WTC11 (cell line): ENCODE measurements around the gene ZNF710. TPM values are rescaled to one million over a fixed set of nuclear protein-coding genes. Genes with fewer than 3 reads are reported as not detected.
"Not testable (repeated sequence)": the region's sequence is repeated elsewhere in the genome, so short reads cannot be mapped to it uniquely, and the experiment has no call there.

Experiments used
- ATAC-seq: fragments of 200-7000 bp; cut with Tn5 transposase; 2 replicates; pipeline ENCODE4 v1.10.0; 2021; ENCODE audit warnings: mild to moderate bottlenecking, moderate library complexity
- CTCF ChIA-PET: fragments of 300-600 bp; sonication (Branson Sonifier 250); formaldehyde crosslinking; loops from one replicate; lab custom pipeline; 2021; ENCODE audit warnings: antibody characterized with exemption; lab: Charles Lee
- POLR2A ChIA-PET: fragments of 350-600 bp; sonication (Branson Sonifier 250); formaldehyde crosslinking; loops from one replicate; lab custom pipeline; 2021; ENCODE audit warnings: antibody characterized with exemption; lab: Charles Lee
- DNase-seq: peaks from one replicate; pipeline ENCODE4 v3.0.0; 2021; ENCODE audit warnings: low spot score
- H3K27ac Mint-ChIP-seq: 2 replicates; pipeline ENCODE4 v1.8.0; 2021; ENCODE audit warnings: mixed read lengths
- H3K27me3 Mint-ChIP-seq: 2 replicates; pipeline ENCODE4 v1.8.0; 2021; ENCODE audit warnings: low read depth, mild to moderate bottlenecking, moderate library complexity, mixed read lengths
- H3K36me3 Mint-ChIP-seq: 2 replicates; pipeline ENCODE4 v1.8.0; 2021; ENCODE audit warnings: mixed read lengths
- H3K4me1 Mint-ChIP-seq: 2 replicates; pipeline ENCODE4 v1.8.0; 2022; ENCODE audit warnings: mixed read lengths
- H3K4me3 Mint-ChIP-seq: 2 replicates; pipeline ENCODE4 v1.8.0; 2021; ENCODE audit warnings: mild to moderate bottlenecking, moderate library complexity, mixed read lengths
- H3K9me3 Mint-ChIP-seq: 2 replicates; pipeline ENCODE4 v1.8.0; 2021; ENCODE audit warnings: mixed read lengths
- GRHL2 ChIP-seq: fragments of 250-450 bp; sonication (Bioruptor Pico); IDR thresholded peaks from 2 replicates; pipeline ENCODE4 v1.8.0; 2022; ENCODE audit warnings: mild to moderate bottlenecking, moderate library complexity; ENCODE audit not compliant: insufficient replicate concordance, severe bottlenecking
- GTF2I ChIP-seq: fragments of 250-450 bp; sonication (Bioruptor Pico); conservative IDR thresholded peaks from 2 replicates; pipeline ENCODE4 v1.4.0; 2021; ENCODE audit warnings: mild to moderate bottlenecking
- MAX ChIP-seq: sonication (generic); formaldehyde crosslinking; IDR thresholded peaks from 2 replicates; pipeline ENCODE4 v1.8.0; 2022; ENCODE audit warnings: mild to moderate bottlenecking, missing genetic modification reagents
- MYBL2 ChIP-seq: sonication (generic); formaldehyde crosslinking; IDR thresholded peaks from 2 replicates; pipeline ENCODE4 v1.8.1; 2023; ENCODE audit warnings: mild to moderate bottlenecking, moderate library complexity, missing genetic modification reagents
- PREB ChIP-seq: sonication (generic); formaldehyde crosslinking; IDR thresholded peaks from 2 replicates; pipeline ENCODE4 v1.8.1; 2022; ENCODE audit warnings: mild to moderate bottlenecking, missing genetic modification reagents, moderate library complexity, borderline replicate concordance
- ZNF423 ChIP-seq: fragments of 250-450 bp; sonication (Bioruptor Pico); IDR thresholded peaks from 2 replicates; pipeline ENCODE4 v2.1.2; 2022; ENCODE audit warnings: mild to moderate bottlenecking, moderate library complexity
- ZSCAN18 ChIP-seq: fragments of 250-450 bp; sonication (Bioruptor Pico); IDR thresholded peaks from 2 replicates; pipeline ENCODE4 v2.1.2; 2022; ENCODE audit warnings: mild to moderate bottlenecking, moderate library complexity
- total RNA-seq: library from RNA; stranded (reverse); gene quantifications from 3 replicates; pipeline ENCODE4 v1.2.3, GENCODE V29; 2021
- TF ChIP-seq, protein P1 (sequence below): sonication (generic); formaldehyde crosslinking; IDR thresholded peaks from 2 replicates; pipeline ENCODE4 v1.8.1; 2023; ENCODE audit warnings: mild to moderate bottlenecking, missing genetic modification reagents, borderline replicate concordance
- TF ChIP-seq, protein P2 (sequence below): fragments of 250-450 bp; sonication (Bioruptor Pico); IDR thresholded peaks from 2 replicates; pipeline ENCODE4 v1.9.0; 2021; ENCODE audit warnings: moderate library complexity, mild to moderate bottlenecking, inconsistent platforms, borderline replicate concordance
- TF ChIP-seq, protein P3 (sequence below): fragments of 250-450 bp; sonication (Bioruptor Pico); IDR thresholded peaks from 2 replicates; pipeline ENCODE4 v1.9.0; 2021; ENCODE audit warnings: mild to moderate bottlenecking
- TF ChIP-seq, protein P4 (sequence below): sonication (generic); formaldehyde crosslinking; IDR thresholded peaks from 2 replicates; pipeline ENCODE4 v1.8.0; 2022; ENCODE audit warnings: mild to moderate bottlenecking, missing genetic modification reagents

ZNF710 gene
- total RNA-seq, 1 experiment from 2014 or later = 25.9 TPM

DNA sequence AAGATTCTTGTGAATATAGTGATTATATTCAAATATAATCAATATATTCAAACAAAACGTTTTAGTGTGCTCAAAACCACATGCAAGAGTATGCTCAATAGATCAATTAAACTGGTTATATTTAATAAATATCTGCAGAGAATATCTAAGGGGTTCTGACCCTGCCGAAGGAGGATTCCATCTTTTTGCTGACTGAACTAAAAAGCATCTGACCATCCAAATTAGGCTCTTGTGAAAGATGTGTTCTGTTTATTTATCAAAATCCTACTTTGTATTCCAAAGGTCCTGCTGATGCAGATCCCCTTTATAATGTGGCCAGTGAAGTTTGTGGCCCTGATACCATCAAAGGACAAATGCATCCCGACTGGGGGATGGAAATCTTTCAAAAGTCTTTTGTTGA lies 46.6 kb upstream of the ZNF710 start:
- H3K4me3 Mint-ChIP-seq = no peak overlapping the region
- DNase-seq (no peak), ATAC-seq (no peak)
- TF ChIP-seq ZSCAN18 (CRISPR knock-in tag) (no peak), ZNF423 (no peak), PREB (no peak), GRHL2 (CRISPR knock-in tag) (no peak), MYBL2 (CRISPR knock-in tag) (no peak), GTF2I (CRISPR knock-in tag) (no peak), MAX (no peak)
- TF ChIP-seq, protein P1, sequence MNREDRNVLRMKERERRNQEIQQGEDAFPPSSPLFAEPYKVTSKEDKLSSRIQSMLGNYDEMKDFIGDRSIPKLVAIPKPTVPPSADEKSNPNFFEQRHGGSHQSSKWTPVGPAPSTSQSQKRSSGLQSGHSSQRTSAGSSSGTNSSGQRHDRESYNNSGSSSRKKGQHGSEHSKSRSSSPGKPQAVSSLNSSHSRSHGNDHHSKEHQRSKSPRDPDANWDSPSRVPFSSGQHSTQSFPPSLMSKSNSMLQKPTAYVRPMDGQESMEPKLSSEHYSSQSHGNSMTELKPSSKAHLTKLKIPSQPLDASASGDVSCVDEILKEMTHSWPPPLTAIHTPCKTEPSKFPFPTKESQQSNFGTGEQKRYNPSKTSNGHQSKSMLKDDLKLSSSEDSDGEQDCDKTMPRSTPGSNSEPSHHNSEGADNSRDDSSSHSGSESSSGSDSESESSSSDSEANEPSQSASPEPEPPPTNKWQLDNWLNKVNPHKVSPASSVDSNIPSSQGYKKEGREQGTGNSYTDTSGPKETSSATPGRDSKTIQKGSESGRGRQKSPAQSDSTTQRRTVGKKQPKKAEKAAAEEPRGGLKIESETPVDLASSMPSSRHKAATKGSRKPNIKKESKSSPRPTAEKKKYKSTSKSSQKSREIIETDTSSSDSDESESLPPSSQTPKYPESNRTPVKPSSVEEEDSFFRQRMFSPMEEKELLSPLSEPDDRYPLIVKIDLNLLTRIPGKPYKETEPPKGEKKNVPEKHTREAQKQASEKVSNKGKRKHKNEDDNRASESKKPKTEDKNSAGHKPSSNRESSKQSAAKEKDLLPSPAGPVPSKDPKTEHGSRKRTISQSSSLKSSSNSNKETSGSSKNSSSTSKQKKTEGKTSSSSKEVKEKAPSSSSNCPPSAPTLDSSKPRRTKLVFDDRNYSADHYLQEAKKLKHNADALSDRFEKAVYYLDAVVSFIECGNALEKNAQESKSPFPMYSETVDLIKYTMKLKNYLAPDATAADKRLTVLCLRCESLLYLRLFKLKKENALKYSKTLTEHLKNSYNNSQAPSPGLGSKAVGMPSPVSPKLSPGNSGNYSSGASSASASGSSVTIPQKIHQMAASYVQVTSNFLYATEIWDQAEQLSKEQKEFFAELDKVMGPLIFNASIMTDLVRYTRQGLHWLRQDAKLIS (CRISPR knock-in tag) = no peak
- TF ChIP-seq, protein P2, sequence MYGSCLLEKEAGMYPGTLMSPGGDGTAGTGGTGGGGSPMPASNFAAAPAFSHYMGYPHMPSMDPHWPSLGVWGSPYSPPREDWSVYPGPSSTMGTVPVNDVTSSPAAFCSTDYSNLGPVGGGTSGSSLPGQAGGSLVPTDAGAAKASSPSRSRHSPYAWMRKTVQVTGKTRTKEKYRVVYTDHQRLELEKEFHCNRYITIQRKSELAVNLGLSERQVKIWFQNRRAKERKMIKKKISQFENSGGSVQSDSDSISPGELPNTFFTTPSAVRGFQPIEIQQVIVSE = no peak
- TF ChIP-seq, protein P3, sequence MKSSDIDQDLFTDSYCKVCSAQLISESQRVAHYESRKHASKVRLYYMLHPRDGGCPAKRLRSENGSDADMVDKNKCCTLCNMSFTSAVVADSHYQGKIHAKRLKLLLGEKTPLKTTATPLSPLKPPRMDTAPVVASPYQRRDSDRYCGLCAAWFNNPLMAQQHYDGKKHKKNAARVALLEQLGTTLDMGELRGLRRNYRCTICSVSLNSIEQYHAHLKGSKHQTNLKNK = no peak
- TF ChIP-seq, protein P4, sequence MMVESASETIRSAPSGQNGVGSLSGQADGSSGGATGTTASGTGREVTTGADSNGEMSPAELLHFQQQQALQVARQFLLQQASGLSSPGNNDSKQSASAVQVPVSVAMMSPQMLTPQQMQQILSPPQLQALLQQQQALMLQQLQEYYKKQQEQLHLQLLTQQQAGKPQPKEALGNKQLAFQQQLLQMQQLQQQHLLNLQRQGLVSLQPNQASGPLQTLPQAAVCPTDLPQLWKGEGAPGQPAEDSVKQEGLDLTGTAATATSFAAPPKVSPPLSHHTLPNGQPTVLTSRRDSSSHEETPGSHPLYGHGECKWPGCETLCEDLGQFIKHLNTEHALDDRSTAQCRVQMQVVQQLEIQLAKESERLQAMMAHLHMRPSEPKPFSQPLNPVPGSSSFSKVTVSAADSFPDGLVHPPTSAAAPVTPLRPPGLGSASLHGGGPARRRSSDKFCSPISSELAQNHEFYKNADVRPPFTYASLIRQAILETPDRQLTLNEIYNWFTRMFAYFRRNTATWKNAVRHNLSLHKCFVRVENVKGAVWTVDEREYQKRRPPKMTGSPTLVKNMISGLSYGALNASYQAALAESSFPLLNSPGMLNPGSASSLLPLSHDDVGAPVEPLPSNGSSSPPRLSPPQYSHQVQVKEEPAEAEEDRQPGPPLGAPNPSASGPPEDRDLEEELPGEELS (CRISPR knock-in tag) = no peak
- peaks cover 12% of the 10 kb centered on the region for H3K9me3 Mint-ChIP-seq
- peaks cover 5% of the 10 kb centered on the region; the same call in 1 of the 2 replicates for H3K27me3 Mint-ChIP-seq
- ChIA-PET POLR2A (no interaction called here), CTCF (no interaction called here)
- no peak overlapping the region for H3K27ac Mint-ChIP-seq
- peaks cover 7% of the 10 kb centered on the region; the same call in 1 of the 2 replicates for H3K4me1 Mint-ChIP-seq
- H3K36me3 Mint-ChIP-seq = peaks cover 4% of the 10 kb centered on the region

GRCh38 chr15:89955449-89955998 lies 45.6 kb upstream of the ZNF710 start:
- CTCF ChIA-PET, ATAC-seq, H3K27ac Mint-ChIP-seq, POLR2A ChIA-PET, H3K4me1 Mint-ChIP-seq, H3K27me3 Mint-ChIP-seq, H3K4me3 Mint-ChIP-seq, H3K36me3 Mint-ChIP-seq, DNase-seq: not testable (repeated sequence)
- H3K9me3 Mint-ChIP-seq = peaks cover 12% of the 10 kb centered on the region
